Pons (tissue), 1 donor: ENCODE results near the gene HJV.

Experiments
- DNase-seq: peaks from one replicate; pipeline ENCODE4 v3.0.0-alpha.2; 2016; ENCODE audit warnings: low spot score

HJV gene

DNA sequence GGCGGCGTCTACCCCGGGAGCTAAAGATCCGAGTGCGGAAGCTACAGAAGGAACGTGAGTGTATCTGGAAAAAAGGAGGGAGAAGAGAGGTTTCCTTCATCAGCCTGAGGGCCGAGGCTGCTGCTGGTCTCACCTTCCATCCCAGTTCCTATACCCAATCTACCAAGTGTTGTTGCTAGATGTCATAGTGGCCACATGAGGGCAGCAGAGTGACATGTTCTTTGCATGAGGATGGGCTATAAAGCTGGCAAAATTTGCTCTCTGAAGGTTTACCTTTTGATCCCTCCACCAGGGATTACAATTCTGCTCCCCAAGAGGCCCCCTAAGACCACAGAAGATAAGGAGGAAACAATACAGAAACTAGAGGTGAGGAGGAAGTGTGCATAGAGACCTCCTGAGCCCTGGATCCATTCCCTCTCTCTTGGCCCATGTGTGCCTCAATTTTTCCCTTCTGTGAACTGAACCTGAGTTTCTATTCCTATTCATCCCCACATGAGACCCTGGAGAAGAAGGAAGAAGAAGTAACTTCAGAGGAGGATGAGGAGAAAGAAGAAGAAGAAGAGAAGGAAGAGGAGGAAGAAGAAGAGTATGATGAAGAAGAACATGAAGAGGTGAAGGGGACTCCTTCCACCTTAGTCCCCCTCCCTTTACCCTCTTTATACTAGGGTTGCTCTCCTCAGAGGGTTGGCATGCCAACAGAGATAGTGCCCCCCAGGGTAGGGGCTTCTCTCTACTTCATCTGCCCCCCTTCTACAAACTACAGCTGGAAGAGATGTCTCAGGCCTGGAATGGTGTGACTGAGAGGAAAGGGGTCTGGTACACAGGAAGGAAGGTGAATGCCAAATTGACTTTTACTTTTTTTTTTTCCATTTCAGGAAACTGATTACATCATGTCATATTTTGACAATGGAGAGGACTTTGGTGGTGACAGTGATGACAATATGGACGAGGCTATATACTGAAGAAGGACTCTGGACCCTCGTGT, 43.8 kb downstream of the HJV start:
- DNase-seq = peak; percentile 92

DNA sequence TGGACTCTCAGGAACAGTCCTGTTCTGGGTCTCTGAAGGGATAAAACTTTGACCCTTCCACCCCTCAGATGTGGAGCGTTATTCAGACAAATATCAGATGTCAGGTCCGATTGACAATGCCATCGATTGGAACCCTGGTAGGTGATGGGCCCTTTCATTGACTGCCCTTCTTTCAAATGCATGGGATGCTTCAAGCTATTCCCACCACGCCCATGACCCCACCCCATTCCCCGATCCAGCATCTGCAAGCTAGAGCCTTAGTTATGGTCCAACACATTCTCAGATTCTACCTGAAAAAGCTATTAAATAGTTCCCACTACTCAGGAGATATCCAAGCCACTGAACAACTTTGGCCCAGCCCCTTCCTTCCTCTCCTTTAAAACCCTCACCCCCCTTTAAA, 44.5 kb downstream of the HJV start:
- DNase-seq = no peak

DNA sequence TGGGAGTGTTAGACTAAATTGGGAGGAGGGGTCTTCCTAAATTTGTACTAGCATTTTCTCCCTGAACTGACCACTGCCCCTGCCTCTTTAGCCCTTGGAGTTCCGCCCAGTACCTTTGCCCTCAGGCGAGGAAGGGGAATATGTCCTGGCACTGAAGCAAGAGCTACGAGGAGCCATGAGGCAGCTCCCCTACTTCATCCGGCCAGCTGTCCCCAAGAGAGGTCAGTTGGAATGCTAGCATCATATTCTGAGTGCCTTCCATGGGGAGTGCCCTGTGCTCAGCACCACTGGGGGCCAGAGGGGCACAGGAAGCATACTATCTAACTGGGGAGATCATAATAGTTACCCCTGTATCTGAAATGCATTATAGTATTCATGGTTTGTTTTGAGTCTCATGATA, 46.3 kb downstream of the HJV start:
- DNase-seq = no peak

DNA sequence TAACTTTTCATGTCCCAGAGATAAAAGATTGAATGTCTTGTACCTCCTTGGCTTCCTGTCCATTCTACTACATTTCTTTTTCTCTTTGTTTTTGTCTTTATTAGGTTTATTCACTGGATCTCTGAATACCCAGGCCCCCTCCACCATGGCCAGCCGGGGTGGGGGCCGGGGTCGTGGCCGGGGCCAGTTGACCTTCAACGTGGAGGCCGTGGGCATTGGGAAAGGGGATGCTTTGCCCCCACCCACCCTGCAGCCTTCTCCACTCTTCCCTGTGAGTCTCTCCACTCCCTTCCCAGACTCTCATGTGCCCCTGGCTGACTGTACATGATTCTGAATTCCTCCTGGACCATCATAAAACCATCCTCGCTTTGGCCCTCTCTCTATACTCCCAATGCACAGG, 46.8 kb downstream of the HJV start:
- DNase-seq = no peak

DNA sequence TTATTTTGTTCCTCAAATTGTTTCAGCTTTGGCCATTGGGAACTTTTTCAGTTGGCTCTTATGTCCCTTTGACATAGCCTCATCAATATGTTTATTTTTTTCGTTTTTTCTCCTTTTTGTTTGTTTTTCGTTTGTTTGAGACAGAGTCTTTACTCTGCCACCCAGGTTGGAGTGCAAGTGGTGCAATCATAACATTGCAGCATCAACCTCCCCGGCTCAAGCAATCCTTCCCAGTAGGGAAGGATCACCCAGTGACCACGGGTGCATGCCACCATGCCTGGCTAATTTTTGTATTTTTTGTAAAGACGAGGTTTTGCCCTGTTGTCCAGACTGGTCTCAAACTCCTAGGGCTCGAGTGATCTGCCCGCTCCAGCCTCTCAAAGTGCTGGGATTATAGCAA, 49.0 kb downstream of the HJV start:
- no peak for DNase-seq
